Activated CD4-positive, CD25-positive, alpha-beta regulatory T cell (primary cell): ENCODE data around the gene LINC00237.

Experiments used
- DNase-seq, 4 experiments: peaks; one replicate each; lab custom pipeline; 2025; lab: John Stamatoyannopoulos, UW

LINC00237 gene

DNA sequence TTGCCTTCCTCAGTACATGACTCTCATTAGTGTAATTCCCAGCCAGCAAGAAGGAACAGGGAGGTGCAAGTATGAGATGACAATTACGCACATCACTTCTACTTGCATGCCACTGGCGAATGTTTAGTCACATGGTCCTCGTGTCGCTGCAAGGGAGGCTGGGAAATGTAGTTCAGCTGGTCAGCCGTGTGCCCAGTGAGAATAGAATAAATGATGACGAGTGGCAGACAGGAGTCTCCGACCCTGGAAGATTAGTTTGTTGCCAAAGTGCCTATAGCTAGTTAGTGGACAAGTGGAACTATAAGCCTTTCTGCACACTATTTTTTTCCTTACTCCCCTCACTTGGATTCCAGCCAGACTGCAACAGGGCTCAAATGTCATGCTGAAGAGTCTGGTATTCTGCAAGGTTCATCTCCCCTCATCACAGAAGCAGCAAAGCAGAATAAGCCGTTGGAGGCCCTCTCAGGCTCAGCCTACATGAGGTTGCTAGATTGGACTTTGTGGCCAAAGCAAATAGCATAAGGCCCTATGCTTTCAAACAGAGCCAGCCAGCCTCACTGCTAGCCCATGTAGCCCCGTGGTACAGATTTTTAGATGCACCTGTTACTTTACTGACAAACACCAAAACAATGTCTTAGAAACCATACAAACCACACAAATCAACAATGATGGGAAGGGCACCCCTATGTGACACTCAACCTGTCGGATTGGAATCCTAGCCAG lies 9.7 kb downstream of the LINC00237 start:
- no peak for DNase-seq

DNA sequence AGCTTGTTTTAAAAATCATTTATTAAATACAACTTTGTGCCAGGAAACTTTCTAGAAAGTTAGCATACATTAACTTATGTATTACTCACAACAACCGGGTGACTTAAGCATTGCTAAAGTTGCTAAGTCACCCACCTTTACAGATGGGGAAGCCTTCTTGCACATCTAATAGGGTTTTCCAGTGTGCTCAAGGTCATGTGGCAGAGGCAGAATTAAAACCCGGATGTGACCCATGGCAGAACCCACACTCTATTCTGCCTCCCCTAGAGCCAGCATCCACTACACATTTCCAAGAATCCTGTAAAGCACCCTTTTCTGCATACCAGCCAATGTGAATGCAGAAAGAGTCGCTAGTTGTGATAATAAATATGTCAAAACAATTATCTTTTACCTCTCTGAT lies 13.4 kb downstream of the LINC00237 start:
- no peak for DNase-seq

DNA sequence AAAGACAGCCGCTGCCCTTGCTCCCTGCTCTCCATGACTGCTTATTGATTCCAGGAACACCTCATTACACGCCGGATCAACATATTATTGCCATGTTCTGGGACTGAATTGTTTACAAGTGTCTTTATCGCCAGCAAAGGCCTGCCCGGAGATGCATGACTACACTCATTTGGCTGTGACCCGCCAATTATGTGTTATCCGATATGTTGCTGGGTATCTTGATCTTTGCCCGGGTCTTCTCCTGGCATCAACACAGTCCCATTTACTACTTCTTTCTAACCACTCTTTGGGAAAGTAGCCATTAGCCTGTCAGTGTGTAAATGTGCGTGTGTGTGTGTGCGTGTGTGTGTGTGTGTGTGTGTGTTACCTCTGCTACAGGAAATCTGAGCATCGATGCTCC lies 15.4 kb downstream of the LINC00237 start:
- DNase-seq, result no peak

DNA sequence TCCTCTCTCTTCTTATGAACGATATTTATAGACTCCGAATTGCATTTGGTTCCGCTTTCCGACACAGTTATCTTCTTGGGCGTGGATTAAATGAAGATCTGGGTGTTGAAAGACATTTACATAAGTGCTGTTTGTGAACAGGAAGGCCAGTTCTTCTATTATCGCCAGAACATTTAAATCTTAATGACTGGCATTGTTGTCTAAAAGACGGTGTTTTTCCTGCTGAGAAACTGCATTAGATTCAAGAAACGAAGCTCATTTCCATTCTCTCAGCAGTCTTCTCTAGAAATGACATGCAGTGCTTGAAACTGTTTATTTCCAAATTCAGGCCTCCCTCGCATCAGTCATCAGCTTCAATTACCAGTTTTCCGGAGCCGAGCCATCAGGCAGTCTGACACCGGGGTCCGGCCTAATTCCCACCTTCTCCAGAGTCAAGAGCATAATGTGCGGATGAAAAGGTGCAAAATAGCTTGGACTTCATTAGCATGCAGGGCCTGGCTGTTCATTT lies 16.0 kb downstream of the LINC00237 start:
- DNase-seq, result no peak

DNA sequence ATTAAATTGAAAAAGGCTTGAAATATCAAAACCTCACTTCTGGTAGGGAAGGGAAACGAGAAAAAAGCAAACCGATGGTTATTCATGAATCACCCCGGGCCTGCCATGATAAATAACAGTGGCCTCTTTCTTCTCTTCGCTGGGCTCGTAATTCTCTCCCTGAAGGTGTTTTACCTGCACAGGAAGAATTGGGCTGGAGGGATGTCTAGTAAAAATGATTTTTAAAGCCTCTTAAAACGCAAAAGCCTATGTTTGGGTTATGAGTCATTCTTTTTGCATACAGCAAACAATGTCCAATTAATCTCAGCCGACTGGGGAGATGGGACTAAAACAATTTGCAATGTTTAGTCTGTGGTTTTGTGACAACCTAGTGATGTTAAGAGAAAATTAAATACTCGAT lies 16.8 kb downstream of the LINC00237 start:
- DNase-seq, result no peak

DNA sequence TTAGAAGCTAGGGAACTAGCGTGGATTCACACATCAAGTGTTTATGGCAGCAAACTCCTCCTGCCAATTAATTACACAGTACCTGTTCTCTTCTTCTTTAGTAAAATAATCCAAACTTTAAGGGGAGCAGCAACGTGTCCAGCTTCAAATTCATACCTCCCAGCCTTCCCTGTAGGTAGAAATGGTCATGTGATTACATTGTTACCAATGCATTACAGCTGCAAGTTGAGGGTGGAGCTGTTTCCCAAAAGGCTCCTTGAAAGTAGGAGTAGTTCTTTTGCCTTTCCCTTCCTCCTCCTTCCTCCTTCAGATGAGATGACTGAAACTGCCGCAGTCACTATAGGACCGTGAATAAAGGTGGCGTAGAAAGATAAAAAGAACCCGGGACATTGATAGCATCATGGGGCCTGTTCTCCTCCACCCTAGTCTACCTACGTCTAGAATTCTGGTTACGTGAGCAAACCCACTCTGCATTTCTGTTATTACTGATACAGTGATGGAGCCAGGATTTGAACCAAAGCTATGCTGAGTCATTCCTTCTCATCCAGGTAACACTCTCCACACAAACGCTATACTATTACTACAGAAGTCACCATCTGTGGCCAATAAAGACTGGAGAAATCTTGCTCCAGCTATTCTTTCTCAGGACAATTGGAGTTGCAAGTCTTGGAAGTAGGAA lies 18.2 kb downstream of the LINC00237 start:
- no peak for DNase-seq

DNA sequence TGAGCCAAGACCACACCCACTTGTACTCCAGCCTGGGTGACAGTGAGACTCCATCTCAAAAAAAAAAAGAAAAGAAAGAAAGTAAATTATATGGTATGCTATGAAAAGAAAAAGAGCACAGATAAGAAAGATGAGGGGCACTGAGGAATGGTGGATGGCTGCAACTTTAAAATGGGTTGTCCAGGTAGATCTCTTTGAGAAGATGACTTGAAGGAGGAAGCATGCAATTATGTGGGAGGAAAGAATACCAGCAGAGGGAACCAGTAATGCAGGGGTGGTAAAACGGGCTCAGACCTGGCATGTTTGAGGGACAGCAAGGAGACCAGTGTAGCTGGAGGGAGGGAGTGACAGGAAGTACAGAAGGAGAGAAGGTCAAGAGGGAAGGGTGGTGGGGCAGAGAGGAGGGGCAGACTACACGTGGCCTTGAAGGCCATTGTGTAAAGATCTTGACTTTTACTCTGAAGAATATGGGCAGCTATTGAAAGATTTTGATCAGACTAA lies 22.3 kb downstream of the LINC00237 start:
- DNase-seq, result no peak

DNA sequence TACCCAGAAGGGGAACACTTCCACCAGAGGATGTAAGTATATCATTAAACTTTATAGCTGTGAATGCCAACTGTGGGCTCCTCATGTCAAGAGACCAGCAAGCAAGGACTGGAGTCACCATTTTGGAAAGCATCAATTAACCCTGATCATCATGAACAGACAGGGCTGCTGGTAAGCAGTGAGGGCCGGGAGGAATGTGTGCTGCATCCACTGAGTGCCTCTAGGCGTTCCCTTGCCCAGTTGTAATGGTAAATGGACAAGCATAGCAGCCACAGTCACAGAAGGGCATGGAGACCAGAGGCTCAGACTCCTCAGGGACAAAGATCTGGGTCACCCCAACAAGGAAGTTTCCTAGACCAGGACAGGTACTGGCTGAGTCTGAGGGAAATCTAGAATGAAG lies 23.6 kb downstream of the LINC00237 start:
- no peak for DNase-seq

DNA sequence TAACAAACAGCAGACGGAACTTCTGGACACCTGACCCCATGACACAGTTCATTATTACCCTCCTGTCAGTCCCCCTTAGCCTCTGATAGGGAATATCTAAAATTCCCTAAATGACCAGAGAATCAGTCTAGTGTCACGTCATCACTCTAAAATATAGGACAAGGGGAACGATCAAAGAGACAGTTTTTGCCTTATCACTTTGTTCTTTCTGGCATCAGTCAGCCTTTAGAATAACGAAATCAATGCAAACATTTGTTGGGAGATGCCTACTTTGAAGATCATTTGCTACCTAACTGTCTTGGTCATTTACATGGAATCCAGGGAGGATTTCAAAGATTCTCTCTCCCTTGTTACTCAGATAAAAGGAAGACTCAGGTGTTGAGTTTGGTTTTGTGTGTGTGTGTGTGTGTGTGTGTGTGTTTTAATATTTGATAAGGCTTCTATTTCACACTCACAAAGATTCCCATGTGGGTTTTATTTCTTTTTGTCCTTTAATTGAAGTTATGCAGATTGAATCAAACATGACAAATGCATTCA lies 28.3 kb downstream of the LINC00237 start:
- DNase-seq, result no peak

DNA sequence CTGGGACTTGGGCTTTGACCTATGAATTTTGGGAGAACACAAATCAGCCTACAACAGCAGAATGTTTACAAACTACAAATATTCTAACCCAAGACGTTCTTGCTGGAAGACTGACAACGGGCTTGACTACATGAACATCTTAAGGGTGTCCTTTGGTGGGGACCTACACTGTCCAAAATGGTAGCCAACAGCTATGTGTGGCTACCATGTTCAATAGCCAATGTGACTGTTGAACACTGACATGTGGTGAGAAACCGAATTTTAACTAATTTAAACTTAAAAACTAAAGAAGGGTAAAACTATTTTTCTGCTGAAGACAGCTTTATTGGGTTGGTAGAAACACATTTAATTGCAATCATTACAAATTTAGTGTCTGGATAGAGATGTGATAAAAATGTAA lies 30.1 kb downstream of the LINC00237 start:
- DNase-seq, result no peak

DNA sequence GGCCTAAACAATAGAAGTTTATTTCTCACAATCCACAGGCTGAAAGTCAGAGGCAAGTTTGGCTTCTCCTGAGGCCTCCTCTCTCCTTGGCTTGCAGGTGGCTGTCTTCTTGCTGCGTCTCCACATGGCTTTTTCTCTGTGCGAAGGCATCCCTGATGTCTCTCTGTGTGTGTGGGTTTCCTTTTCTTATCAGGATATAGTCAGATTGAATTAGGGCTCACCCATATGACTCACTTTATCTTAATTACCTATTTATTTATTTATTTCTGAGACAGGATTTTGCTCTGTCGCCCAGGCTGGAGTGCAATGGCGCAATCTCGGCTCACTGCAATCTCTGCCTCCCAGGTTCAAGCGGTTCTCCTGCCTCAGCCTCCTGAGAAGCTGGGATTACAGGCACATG lies 30.7 kb downstream of the LINC00237 start:
- DNase-seq, result no peak

DNA sequence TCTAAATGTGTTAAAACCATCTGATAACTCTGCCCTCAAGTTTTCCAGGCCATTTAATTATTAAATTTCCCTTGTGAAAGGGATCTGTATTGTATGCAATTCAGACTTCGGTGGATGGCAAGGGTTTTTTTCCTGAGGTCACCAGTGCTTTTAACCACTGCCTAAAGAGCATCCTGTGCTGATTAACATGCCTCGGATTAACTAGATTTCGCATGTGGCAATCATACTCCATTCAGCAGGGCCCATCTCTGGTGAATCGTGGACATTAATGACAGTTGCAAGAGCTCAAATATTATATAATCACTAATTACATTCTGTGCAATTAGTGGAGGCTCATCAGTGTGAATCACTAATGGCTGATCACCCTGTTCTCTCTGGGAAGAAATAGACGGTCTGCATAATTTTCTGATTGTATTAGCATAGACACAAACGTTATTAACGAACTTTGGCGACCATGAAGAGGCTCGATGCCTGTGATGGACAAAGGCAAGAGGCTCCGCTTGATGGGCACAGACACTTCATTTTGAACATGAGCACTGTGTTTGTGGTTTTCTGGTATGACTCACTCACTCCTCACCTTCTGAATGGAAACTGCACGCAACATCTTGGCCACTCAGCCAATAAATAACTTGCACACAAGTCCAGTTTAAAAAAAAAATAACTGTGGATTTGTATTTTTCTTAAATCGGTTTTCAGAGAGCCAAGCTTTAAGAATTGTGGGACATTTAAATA lies 31.4 kb downstream of the LINC00237 start:
- no peak for DNase-seq

DNA sequence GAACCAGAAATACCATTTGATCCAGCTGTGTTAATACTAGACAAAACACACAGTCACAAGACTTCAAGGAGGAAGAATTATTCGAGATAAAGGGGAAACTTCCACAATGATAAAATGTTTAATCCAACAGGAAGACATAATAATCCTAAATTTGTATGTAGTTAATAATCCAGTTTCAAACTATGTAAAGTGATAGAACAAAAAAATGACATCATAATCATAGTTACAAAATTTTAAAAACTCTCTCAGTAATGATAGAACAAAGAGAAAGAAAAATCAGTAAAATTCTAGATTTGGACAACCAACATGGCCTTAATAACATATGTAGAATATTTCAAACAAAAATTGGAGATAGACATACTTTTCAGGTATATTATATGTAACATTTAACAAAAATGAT lies 38.9 kb downstream of the LINC00237 start:
- no peak for DNase-seq

DNA sequence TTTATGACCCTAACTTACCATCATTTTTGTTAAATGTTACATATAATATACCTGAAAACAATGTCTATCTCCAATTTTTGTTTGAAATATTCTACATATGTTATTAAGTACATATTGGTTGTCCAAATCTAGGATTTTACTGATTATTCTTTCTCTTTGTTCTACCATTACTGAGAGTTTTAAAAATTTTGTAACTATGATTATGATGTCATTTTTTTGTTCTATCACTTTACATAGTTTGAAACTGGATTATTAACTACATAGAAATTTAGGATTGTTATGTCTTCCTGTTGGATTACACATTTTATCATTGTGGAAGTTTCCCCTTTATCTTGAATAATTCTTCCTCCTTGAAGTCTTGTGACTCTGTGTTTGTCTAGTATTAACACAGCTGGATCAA lies 41.2 kb downstream of the LINC00237 start:
- DNase-seq, result no peak

DNA sequence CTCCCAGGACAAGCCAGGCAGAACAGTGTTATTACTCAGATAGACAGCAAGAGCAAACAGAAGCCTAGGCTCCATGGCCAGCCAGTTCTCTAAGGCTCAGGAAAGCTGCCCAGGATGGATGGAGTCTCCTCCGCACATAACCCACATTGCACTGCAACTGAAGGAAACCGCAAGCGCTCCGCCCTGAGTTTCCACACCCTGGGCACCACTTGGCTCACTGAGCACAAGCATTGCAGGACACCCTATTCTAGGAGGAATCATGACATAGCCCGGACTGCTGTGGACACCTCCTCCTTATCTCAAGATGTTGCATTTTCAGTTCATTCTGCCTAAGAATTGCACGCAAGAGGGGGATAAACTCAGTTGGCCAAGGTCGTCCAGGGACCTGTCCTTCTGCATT lies 42.9 kb downstream of the LINC00237 start:
- no peak for DNase-seq

DNA sequence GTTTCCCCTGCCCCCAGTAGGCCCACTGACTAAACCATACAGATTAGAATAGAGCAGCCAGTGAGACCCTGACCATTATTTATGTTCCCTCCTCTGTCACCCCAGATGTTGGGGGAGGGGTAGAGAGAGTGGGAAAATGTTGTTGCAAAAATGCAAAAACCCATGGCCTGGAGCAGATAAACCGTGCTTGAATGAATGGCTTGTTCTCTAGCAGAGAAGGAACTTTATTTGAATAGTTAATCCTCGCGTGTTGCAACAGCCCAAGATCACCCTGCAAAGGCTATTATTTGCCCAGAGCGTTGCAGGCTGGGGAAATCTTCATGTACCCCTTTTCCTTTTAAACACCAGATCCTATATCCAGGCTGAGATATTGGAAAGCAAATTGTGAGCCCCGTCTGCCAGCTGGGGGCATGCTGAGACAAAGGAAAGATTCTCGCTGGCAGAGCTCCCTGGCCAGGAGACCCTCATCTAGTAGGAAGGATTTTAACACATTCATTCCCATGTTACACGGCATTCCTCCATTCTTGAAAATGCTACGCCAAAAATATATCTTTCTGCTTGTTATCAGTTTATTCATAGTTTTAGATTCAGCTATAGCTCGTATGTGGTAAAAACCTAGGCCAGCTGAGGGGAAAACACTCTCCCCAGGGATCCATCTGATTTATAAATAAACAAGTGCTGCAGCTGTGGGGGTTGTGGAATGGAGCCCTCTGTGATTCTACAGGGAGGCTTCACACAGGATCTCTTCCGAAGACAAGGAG lies 53.0 kb downstream of the LINC00237 start:
- no peak for DNase-seq

DNA sequence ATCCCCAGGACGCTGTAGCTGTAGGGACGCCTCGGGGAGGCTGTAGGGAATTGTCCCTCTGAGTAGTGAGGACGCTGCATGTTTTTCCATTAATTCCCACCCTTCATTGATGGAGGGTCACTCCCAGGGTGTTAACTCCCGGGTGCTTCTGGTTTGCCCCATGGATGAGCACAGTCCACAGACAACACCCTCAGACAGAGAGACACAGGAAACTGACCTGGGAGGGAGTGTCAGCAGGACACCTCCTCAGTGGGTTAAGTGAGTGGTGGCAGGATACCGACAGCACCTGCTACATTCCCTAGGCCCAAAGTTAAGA lies 53.5 kb downstream of the LINC00237 start:
- no peak for DNase-seq

DNA sequence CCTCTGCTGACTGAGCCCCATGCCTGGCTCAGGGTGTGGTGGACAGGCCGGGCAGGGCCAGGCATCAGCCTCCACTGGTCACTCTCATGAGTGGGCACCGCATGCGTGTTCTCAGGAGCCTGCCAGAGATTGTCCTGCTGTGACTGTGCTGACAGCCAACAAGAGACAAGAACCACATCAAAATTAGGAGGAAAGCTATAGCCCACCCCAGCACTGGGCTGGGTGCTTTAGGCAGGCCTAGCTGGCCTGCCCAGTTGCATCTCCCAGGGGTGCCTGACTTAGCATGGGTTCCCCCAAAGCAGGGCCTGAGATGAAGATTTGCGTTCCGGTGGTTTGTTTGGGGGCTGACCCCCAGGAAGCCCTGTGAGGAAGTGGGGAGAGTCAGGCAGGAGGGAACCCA lies 53.9 kb downstream of the LINC00237 start:
- DNase-seq, result no peak

DNA sequence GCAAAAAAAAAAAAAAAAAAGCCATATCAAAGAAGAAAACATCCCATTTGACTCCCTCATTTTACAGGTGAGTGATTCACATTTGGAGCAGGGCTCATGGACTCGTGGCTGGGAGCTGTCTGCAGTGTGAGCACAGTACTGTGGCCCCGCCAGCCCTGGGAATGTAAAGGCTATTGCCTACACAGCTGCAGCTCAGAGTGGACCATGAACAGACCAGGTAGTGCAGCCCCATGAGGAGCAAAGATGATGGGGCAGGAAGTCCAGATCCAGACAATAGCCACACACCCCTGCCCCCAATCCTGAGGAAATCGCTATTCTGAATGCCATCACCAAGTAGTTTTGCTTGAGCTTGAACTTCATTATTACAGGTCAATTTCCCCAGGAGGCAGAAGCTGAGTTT lies 55.4 kb downstream of the LINC00237 start:
- DNase-seq, result no peak

DNA sequence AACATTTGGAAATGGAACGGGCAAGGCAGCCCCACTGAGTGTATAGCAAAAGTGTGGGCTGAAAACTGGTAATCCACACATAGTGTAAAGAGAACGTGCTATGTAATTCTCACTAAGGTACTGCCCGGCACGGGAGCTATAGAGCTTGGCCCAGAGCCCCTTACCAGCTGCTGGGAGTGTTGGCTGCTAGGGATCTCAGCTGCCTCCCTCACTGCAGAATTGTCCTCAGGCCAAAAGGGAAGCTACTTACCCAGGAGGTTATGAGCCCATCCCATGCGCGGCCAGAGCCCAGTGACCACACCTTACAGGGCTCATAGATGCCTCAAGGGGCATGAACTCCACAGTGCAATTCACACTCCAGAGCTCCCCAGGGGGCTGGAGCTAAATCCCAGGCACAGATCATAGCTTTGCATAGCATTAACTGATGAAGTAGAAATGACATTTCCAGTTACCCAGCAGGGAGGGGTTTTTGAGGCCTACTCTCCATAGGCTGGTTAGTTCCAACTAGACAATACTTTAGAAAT lies 56.8 kb downstream of the LINC00237 start:
- no peak for DNase-seq

DNA sequence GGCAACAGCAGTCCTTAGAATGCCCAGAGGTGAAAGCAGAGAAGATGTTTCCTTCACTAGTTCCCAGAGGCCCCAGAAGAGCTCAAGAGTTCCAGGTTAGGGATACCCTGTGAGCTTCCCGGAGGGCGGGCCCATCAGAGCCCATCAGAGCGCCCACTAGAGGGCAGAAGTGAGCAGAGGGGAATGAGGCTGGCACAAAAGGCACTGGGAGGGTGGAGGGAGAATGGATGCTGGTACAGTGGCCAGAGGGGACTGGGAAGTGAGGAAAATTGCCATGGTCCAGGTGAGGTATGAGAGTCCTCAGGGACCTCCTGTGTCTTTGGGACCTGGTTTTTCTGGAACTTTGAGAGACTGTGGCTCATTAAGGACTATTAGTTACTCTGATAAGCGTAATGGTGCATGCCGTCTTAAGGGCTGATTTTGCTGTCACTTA lies 57.3 kb downstream of the LINC00237 start:
- DNase-seq, result peak in 3 of 4 experiments; percentile 2 to 21 (median 4)

DNA sequence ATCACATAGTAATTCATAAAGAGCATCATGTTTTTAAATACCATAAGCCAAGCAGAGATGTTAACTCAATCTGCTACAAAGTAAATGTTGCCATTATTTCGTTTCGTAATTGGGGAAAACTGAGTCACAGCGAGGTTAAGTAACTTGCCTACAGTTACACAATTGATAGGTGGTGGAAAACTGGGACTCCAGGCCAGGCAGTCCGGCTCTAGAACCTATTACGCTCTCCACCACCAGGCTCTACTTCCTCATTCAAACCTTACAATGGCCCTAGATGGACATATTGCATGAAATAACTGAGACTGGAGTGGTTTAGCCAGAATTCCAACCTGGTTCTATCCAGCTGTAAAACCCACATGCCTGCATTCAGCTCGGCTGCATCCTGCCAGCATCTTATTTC lies 58.2 kb downstream of the LINC00237 start:
- DNase-seq, result no peak
